ENCODE measurements around the gene KCTD8. TPM values are rescaled to one million over a fixed set of nuclear protein-coding genes. Genes with fewer than 3 reads are reported as not detected.

Gene KCTD8
- polyA plus RNA-seq, 2 of the 4 experiments (the other 2 are of a cell fraction): not detected

- DNase-seq (ENCODE audit: low read depth in 1 of 2, low spot score in 1 of 2): no peak
- H3K4me1 ChIP-seq: no peaks in the 10 kb centered on the region
- H3K4me3 ChIP-seq: no peak overlapping the region
- ChIA-PET CTCF (no interaction called here), POLR2A (no interaction called here)
- H3K4me2 ChIP-seq: no peak overlapping the region
- no peak for ATAC-seq
- no peak for FAIRE-seq
- no peaks in the 10 kb centered on the region for H3K9me3 ChIP-seq
- WGBS (ENCODE audit: missing lambda C conversion rate): 2% methylated on average over 3 of the region's 3 CpGs
- TF ChIP-seq EP300 (IDR thresholded peaks at IDR 0.05): no peak
- TF ChIP-seq ZSCAN20 (CRISPR knock-in tag; IDR thresholded peaks at IDR 0.05): no peak
- no peak for TF ChIP-seq POLR2A (IDR thresholded peaks at IDR 0.05; ENCODE audit: low read length)
- no peak for TF ChIP-seq RCOR1 (IDR thresholded peaks at IDR 0.05; ENCODE audit: low read depth, low read length)
- TF ChIP-seq MAFK (IDR thresholded peaks at IDR 0.05; ENCODE audit: partially characterized antibody): no peak
- no peak for TF ChIP-seq MYC (IDR thresholded peaks at IDR 0.05; ENCODE audit: borderline replicate concordance, low read length)
- no peak for TF ChIP-seq KDM5A (IDR thresholded peaks at IDR 0.05)
- TF ChIP-seq RFX5 (IDR thresholded peaks at IDR 0.05): no peak
- TF ChIP-seq CBX2 (IDR thresholded peaks at IDR 0.05; ENCODE audit: borderline replicate concordance, low read depth): no peak
- no peak for TF ChIP-seq TP53 (CRISPR knock-in tag; IDR thresholded peaks at IDR 0.05)
- TF ChIP-seq CBX8 (IDR thresholded peaks at IDR 0.05): no peak
- TF ChIP-seq SREBF2 (IDR thresholded peaks at IDR 0.05): no peak
- TF ChIP-seq, protein P1, sequence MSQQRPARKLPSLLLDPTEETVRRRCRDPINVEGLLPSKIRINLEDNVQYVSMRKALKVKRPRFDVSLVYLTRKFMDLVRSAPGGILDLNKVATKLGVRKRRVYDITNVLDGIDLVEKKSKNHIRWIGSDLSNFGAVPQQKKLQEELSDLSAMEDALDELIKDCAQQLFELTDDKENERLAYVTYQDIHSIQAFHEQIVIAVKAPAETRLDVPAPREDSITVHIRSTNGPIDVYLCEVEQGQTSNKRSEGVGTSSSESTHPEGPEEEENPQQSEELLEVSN (IDR thresholded peaks at IDR 0.05; ENCODE audit: borderline replicate concordance, low read depth): no peak
- TF ChIP-seq TFCP2L1 (CRISPR knock-in tag; IDR thresholded peaks at IDR 0.05): no peak
- no peak for TF ChIP-seq BHLHE40 (IDR thresholded peaks at IDR 0.05; ENCODE audit: low read depth, low read length)
- TF ChIP-seq, protein P2, sequence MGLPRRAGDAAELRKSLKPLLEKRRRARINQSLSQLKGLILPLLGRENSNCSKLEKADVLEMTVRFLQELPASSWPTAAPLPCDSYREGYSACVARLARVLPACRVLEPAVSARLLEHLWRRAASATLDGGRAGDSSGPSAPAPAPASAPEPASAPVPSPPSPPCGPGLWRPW (IDR thresholded peaks at IDR 0.05): no peak
- no peak for TF ChIP-seq POLR2AphosphoS2 (conservative IDR thresholded peaks at IDR 0.05; ENCODE audit: low read length)
- TF ChIP-seq NR3C1 (IDR thresholded peaks at IDR 0.05): no peak
- TF ChIP-seq HEYL (CRISPR knock-in tag; IDR thresholded peaks at IDR 0.05): no peak
- TF ChIP-seq REST (IDR thresholded peaks at IDR 0.05): no peak
- no peak overlapping the region for H3K27ac ChIP-seq
Observed at GRCh38 chr4:44150091-44150576, 298.5 kb downstream of the KCTD8 start.

- H3K27ac ChIP-seq: no peak overlapping the region
- ATAC-seq (no peak), FAIRE-seq (no peak), DNase-seq (ENCODE audit: low read depth in 1 of 2, low spot score in 1 of 2) (no peak)
- H3K4me3 ChIP-seq: no peak overlapping the region
- H3K9me3 ChIP-seq: no peaks in the 10 kb centered on the region
- H3K4me1 ChIP-seq: no peaks in the 10 kb centered on the region
- no peak overlapping the region for H3K4me2 ChIP-seq
- POLR2A ChIA-PET: no interaction called here
- CTCF ChIA-PET: no interaction called here
- WGBS (ENCODE audit: missing lambda C conversion rate): 19% methylated on average over 2 of the region's 2 CpGs
- TF ChIP-seq SMC3 (IDR thresholded peaks at IDR 0.05) (no peak), BCL3 (IDR thresholded peaks at IDR 0.05) (no peak)
Observed at GRCh38 chr4:44149282-44149681, 299.3 kb downstream of the KCTD8 start.
